Adrenal gland (tissue), 5 donors: ENCODE measurements around the gene TIGD3.
A peak's percentile ranks its signal among the peaks of the same experiment; 100 is the strongest.

ENCODE experiments used
- POLR2A ChIP-seq, 2 donors: fragments of 450-650 bp; IDR thresholded peaks; one replicate each; pipeline ENCODE4 v1.6.1; 2017; ENCODE audit warnings: antibody characterized with exemption in 2 of 2, mild to moderate bottlenecking in 2 of 2, moderate library complexity in 1 of 2
- TF ChIP-seq, protein P1 (sequence below), 6 experiments: fragments of 450-650 bp in 4 of 6; fragments of 200-600 bp in 2 of 6; sonication (generic) in 1 of 6; IDR thresholded peaks; 1 replicate in 5 of 6; 2 replicates in 1 of 6; pipeline versions ENCODE4 v1.5.1 to v1.8.0; 2016 to 2021; ENCODE audit warnings: antibody characterized with exemption in 6 of 6, mild to moderate bottlenecking in 2 of 6, moderate library complexity in 1 of 6
- donor health status: DM: no; HTN: no; CAD: no.

GRCh38 chr11:65383778-65384177 lies 29.2 kb downstream of the TIGD3 start:
- TF ChIP-seq, protein P1, sequence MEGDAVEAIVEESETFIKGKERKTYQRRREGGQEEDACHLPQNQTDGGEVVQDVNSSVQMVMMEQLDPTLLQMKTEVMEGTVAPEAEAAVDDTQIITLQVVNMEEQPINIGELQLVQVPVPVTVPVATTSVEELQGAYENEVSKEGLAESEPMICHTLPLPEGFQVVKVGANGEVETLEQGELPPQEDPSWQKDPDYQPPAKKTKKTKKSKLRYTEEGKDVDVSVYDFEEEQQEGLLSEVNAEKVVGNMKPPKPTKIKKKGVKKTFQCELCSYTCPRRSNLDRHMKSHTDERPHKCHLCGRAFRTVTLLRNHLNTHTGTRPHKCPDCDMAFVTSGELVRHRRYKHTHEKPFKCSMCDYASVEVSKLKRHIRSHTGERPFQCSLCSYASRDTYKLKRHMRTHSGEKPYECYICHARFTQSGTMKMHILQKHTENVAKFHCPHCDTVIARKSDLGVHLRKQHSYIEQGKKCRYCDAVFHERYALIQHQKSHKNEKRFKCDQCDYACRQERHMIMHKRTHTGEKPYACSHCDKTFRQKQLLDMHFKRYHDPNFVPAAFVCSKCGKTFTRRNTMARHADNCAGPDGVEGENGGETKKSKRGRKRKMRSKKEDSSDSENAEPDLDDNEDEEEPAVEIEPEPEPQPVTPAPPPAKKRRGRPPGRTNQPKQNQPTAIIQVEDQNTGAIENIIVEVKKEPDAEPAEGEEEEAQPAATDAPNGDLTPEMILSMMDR (IDR thresholded peaks at IDR 0.05): no peak
- peak in 1 of 2 donors; percentile 20 for TF ChIP-seq POLR2A (IDR thresholded peaks at IDR 0.05)
